Ascending aorta (tissue), 2 donors: ENCODE data around the gene TECPR1. TPM values are rescaled to one million over a fixed set of nuclear protein-coding genes. Genes with fewer than 3 reads are reported as not detected.

Experiments used
- DNase-seq, 2 donors: peaks; one replicate each; pipeline ENCODE4 v3.0.0-alpha.2; 2019; ENCODE audit warnings: low spot score in 2 of 2
- H3K27ac ChIP-seq, 2 donors: fragments of 200-600 bp; sonication (generic); one replicate each; pipeline ENCODE4 v1.5.1; 2016 to 2017; ENCODE audit warnings: mild to moderate bottlenecking in 1 of 2
- H3K27me3 ChIP-seq: fragments of 200-600 bp; sonication (generic); one replicate; pipeline ENCODE4 v1.5.1; 2017
- H3K36me3 ChIP-seq, 2 donors: fragments of 200-600 bp; sonication (generic); one replicate each; pipeline ENCODE4 v1.5.1; 2016
- H3K4me1 ChIP-seq, 2 donors: fragments of 200-600 bp; sonication (generic); one replicate each; pipeline ENCODE4 v1.5.1; 2016 to 2017; ENCODE audit warnings: mild to moderate bottlenecking in 1 of 2
- H3K4me3 ChIP-seq, 2 donors: fragments of 200-600 bp; sonication (generic); one replicate each; pipeline ENCODE4 v1.5.1; 2016 to 2017; ENCODE audit warnings: mild to moderate bottlenecking in 1 of 2
- H3K9me3 ChIP-seq, 2 donors: fragments of 200-600 bp; sonication (generic); one replicate each; pipeline ENCODE4 v1.5.1; 2016
- CTCF ChIP-seq, 3 experiments: fragments of 200-600 bp in 2 of 3; fragments of 450-650 bp in 1 of 3; sonication (generic) in 2 of 3; IDR thresholded peaks; one replicate each; pipeline ENCODE4 v1.5.1; 2016 to 2019; ENCODE audit warnings: antibody characterized with exemption in 3 of 3, mild to moderate bottlenecking in 1 of 3, moderate library complexity in 1 of 3
- intact Hi-C: fragments of 100-400 bp; cut with DNase I; formaldehyde crosslinking; loops from one replicate; pipeline ENCODE4 v1.15.1; 2023
- total RNA-seq: library from RNA; depleted of rRNA; stranded (reverse); fragments of >200 nt; gene quantifications from one replicate; pipeline ENCODE4 v1.1.0, GENCODE V29; 2016

Gene TECPR1
- 28.1 TPM for total RNA-seq

- DNase-seq: peak; percentile 77 to 96
- peaks cover 3 to 4% of the 10 kb centered on the region in 2 donors for H3K36me3 ChIP-seq
- peaks cover 6 to 18% of the 10 kb centered on the region in 2 donors for H3K4me1 ChIP-seq
- intact Hi-C loops: loop anchor here (1.0 to 5.0 kb wide), 3 partner anchors 29 to 145 kb away; partner anchors contain the start of genes BRI3 and LMTK2
- H3K9me3 ChIP-seq: no peaks in the 10 kb centered on the region
- H3K27me3 ChIP-seq: no peaks in the 10 kb centered on the region
- TF ChIP-seq CTCF (IDR thresholded peaks at IDR 0.05): no peak
- H3K27ac ChIP-seq: peak within 1 kb of the TSS; percentile 65 to 81
- peak within 1 kb of the TSS; percentile 80 to 90 for H3K4me3 ChIP-seq
Measured at GRCh38 chr7:98251601-98252424, at the start of gene TECPR1. Gene TECPR1 (minus strand): TSS chr7:98252232. CDS start chr7:98246146, 6,086 bp downstream.

GRCh38 chr7:98300595-98301372 lies 48.8 kb upstream of the TECPR1 start:
- Histone ChIP-seq H3K4me3 (no peak overlapping the region), H3K9me3 (peaks cover 0 to 17% of the 10 kb centered on the region in 2 donors), H3K36me3 (peaks cover 0 to 19% of the 10 kb centered on the region in 2 donors), H3K27me3 (no peaks in the 10 kb centered on the region), H3K27ac (no peak overlapping the region), H3K4me1 (no peaks in the 10 kb centered on the region)
- no peak for TF ChIP-seq CTCF (IDR thresholded peaks at IDR 0.05)
- DNase-seq: no peak
- intact Hi-C loops: no loop called here

GRCh38 chr7:98297626-98298286 lies 45.7 kb upstream of the TECPR1 start:
- intact Hi-C loops: no loop called here
- no peak for DNase-seq
- TF ChIP-seq CTCF (IDR thresholded peaks at IDR 0.05): no peak
- Histone ChIP-seq H3K27ac (no peak overlapping the region), H3K36me3 (peaks cover 22 to 44% of the 10 kb centered on the region in 2 donors), H3K4me3 (no peak overlapping the region), H3K4me1 (no peaks in the 10 kb centered on the region), H3K9me3 (peaks cover 0 to 18% of the 10 kb centered on the region in 2 donors), H3K27me3 (no peaks in the 10 kb centered on the region)

- no peak for DNase-seq
- Histone ChIP-seq H3K27me3 (no peaks in the 10 kb centered on the region), H3K9me3 (peaks cover 0 to 16% of the 10 kb centered on the region in 2 donors), H3K27ac (no peak overlapping the region), H3K36me3 (peaks cover 31 to 53% of the 10 kb centered on the region in 2 donors), H3K4me3 (no peak overlapping the region), H3K4me1 (no peaks in the 10 kb centered on the region)
- intact Hi-C loops: no loop called here
- TF ChIP-seq CTCF (IDR thresholded peaks at IDR 0.05): no peak
Measured at GRCh38 chr7:98296833-98297232, 44.8 kb upstream of the TECPR1 start.

- H3K4me1 ChIP-seq: no peaks in the 10 kb centered on the region
- TF ChIP-seq CTCF (IDR thresholded peaks at IDR 0.05): no peak
- no peak for DNase-seq
- peaks cover 43 to 62% of the 10 kb centered on the region in 2 donors for H3K36me3 ChIP-seq
- intact Hi-C loops: no loop called here
- H3K4me3 ChIP-seq: no peak overlapping the region
- H3K9me3 ChIP-seq: peaks cover 0 to 10% of the 10 kb centered on the region in 2 donors
- no peaks in the 10 kb centered on the region for H3K27me3 ChIP-seq
- H3K27ac ChIP-seq: no peak overlapping the region
Measured at GRCh38 chr7:98295467-98296192, 43.6 kb upstream of the TECPR1 start.
